ENCODE data around the gene CALHM5.

DNA sequence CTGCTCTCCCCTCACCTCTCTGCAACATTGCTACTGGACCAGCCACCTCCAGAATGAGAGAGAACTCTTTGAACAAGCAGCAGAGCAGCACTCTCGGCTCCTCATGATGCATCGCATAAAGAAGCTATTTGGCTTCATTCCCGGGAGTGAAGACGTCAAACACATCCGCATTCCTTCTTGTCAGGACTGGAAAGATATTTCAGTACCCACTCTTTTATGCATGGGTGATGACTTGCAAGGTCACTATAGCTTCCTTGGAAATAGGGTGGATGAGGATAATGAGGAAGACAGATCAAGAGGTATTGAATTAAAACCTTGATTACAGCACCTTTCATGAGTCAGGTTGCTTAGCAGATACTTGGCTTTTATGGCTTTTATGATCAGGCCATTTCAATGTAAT lies 46.5 kb downstream of the CALHM5 start:
- TF ChIP-seq, protein P1, sequence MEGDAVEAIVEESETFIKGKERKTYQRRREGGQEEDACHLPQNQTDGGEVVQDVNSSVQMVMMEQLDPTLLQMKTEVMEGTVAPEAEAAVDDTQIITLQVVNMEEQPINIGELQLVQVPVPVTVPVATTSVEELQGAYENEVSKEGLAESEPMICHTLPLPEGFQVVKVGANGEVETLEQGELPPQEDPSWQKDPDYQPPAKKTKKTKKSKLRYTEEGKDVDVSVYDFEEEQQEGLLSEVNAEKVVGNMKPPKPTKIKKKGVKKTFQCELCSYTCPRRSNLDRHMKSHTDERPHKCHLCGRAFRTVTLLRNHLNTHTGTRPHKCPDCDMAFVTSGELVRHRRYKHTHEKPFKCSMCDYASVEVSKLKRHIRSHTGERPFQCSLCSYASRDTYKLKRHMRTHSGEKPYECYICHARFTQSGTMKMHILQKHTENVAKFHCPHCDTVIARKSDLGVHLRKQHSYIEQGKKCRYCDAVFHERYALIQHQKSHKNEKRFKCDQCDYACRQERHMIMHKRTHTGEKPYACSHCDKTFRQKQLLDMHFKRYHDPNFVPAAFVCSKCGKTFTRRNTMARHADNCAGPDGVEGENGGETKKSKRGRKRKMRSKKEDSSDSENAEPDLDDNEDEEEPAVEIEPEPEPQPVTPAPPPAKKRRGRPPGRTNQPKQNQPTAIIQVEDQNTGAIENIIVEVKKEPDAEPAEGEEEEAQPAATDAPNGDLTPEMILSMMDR (IDR thresholded peaks at IDR 0.05): no peak
- peak in 1 of 2 donors; percentile 6 for TF ChIP-seq POLR2A (IDR thresholded peaks at IDR 0.05)

Measured in thyroid gland (tissue), 4 donors.